ENCODE results near the gene GALNT4.

GALNT4 gene

DNA sequence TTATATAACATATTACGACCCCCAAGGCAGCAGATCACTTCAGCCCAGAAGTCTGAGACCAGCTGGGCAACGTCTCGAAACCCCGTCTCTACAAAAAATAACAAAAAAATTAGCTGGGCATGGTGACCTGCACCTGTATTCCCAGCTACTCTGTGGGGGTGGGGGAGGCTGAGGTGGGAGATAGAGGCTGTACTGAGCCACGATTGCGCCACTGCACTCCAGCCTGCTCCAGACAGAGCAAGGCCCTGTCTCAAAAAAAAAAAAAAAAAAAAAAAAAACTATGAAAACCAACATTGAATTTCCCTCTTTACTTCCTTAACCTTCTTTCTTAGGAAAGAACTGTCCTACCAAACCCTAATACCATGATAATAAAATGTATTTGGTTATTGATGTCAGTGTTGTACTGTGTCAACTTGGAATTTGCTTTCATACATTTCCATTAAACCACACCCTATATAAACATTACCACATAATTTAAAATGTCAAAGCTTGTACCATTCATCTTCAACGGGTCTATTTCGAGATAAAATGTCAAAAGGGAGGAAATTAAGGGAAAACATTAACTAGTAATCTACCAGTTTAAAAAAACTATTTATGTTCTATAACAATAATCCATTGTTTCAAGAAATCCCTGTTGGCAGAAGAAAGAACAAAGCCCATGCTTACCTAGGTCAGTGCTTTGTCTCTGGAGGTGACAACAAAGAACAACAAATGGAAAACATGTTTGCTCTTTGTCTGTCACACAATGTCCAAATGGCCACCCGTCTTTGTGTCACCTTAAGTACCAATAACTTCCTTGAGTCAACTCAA lies 17.4 kb downstream of the GALNT4 start:
- WGBS: 94% methylated on average over 7 of the region's 9 CpGs
- Histone ChIP-seq H3K4me1 (ENCODE audit: insufficient read depth, low read length) (0 out of 2 replicates have a peak, but pooled peaks cover 5% of the 10 kb centered on the region), H3K9ac (ENCODE audit: low read depth, low read length) (no peak overlapping the region), H3K27me3 (ENCODE audit: insufficient read depth, low read length) (no peaks in the 10 kb centered on the region), H3K4me3 (ENCODE audit: low read length) (no peak overlapping the region), H3K36me3 (ENCODE audit: insufficient read depth, low read length) (no peaks in the 10 kb centered on the region), H3K27ac (ENCODE audit: low read depth, low read length) (no peak overlapping the region), H3K9me3 (ENCODE audit: insufficient read depth, low read depth, low read length) (no peaks in the 10 kb centered on the region)

DNA sequence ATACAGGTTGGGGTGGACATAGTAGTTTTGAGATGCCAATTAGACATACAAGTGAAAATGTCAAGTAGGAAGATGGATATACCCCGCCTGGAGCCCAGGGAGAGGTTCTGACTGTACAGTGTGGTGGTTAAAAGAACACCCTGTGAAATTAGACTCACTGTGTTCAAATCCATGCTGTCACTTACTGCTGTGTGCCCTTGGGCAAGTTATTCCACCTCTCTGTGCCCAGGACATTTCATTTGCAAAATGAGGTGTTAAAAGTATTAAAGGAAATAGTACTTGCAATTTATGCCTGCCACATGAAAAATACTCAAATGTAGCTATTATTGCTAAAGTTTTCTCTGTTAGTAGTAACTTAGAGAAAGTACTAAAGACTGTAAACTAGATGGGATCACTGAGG lies 18.5 kb downstream of the GALNT4 start:
- H3K4me3 ChIP-seq (ENCODE audit: low read length): no peak overlapping the region
- H3K27me3 ChIP-seq (ENCODE audit: insufficient read depth, low read length): no peaks in the 10 kb centered on the region
- no peak overlapping the region for H3K9ac ChIP-seq (ENCODE audit: low read depth, low read length)

DNA sequence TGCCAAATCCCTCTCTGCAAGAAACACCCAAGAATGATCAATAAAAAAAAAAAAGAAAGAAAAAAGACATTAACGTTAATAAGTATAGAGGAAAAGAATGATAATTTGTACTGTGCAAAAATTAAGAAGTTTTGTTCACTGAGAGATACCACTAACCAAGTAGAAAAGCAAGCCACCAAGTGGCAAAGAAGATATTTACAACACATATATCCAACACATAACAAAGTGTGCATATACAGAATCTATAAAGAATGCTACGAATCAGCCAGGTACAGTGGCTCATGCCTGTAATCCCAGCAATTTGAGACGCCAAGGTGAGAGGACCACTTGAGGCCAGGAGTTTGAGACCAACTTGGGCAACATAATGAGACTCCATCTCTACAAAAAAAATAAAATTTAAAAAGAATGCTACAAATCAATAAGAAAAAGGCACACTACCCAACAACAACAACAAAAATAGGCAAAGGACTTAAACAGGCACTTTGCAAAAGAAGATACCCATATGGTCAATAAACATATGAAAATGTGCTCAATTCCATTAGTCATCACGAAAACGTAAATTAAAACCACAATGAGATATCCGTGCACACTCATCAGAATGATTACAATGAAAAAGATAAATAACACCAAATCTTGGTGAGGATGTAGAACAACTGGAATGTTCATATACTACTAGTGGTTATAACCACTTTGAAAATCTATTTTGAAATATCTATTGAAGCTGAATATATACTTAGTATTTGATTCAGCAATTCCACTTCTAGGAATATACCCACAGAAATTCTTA lies 19.8 kb downstream of the GALNT4 start:
- Histone ChIP-seq H3K9me3 (ENCODE audit: insufficient read depth, low read depth, low read length) (no peaks in the 10 kb centered on the region), H3K27ac (ENCODE audit: low read depth, low read length) (no peak overlapping the region), H3K27me3 (ENCODE audit: insufficient read depth, low read length) (no peaks in the 10 kb centered on the region), H3K9ac (ENCODE audit: low read depth, low read length) (no peak overlapping the region), H3K4me3 (ENCODE audit: low read length) (no peak overlapping the region), H3K4me1 (ENCODE audit: insufficient read depth, low read length) (0 out of 2 replicates have a peak, but pooled peaks cover 5% of the 10 kb centered on the region), H3K36me3 (ENCODE audit: insufficient read depth, low read length) (no peaks in the 10 kb centered on the region)
- WGBS: 98% methylated on average over 6 of the region's 6 CpGs

More for the DNA sequence above, 18.5 kb downstream of the GALNT4 start:
- WGBS: 0% methylated on average over 1 of the region's 1 CpG
- 0 out of 2 replicates have a peak, but pooled peaks cover 5% of the 10 kb centered on the region for H3K4me1 ChIP-seq (ENCODE audit: insufficient read depth, low read length)
- no peaks in the 10 kb centered on the region for H3K36me3 ChIP-seq (ENCODE audit: insufficient read depth, low read length)
- H3K27ac ChIP-seq (ENCODE audit: low read depth, low read length): no peak overlapping the region
- no peaks in the 10 kb centered on the region for H3K9me3 ChIP-seq (ENCODE audit: insufficient read depth, low read depth, low read length)

DNA sequence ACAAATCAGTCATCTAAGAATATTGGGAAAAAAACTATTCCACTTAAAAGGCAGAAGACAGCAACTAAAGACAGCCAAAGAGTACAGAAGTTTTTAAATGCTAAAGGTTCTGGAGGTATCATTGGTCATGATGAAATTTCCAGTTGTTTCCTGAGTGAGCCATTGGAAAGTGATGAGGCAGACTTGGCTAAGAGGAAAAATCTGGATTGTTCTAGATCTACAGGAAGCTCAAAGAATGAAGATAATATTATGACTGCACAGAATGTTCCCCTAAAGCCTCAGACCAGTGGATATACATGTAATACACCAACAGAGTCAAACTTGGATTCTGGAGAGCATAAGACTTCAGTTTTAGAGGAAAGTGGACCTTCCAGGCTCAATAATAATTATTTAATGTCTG lies 22.8 kb downstream of the GALNT4 start:
- Histone ChIP-seq H3K27ac (ENCODE audit: low read depth, low read length) (no peak overlapping the region), H3K9me3 (ENCODE audit: insufficient read depth, low read depth, low read length) (no peaks in the 10 kb centered on the region), H3K4me1 (ENCODE audit: insufficient read depth, low read length) (peaks cover 4% of the 10 kb centered on the region; the same call in 1 of the 2 replicates), H3K36me3 (ENCODE audit: insufficient read depth, low read length) (no peaks in the 10 kb centered on the region), H3K27me3 (ENCODE audit: insufficient read depth, low read length) (no peaks in the 10 kb centered on the region), H3K9ac (ENCODE audit: low read depth, low read length) (no peak overlapping the region), H3K4me3 (ENCODE audit: low read length) (no peak overlapping the region)

DNA sequence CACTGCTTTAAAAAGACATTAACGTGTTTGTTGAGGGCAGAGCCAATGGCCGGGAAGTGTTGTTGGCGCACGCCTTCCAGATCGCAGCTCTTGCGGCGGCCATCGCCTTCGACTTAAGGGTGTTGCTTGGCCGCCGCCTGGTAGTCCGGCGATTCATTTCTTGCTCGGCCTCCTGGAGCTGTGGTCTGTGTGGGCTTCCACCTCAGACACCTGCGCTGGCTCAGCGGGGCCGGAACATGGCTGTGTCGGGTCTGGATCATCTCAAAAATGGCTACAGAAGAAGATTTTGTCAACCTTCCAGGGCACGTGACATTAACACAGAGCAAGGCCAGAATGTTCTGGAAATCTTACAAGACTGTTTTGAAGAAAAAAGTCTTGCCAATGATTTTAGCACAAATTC lies 24.7 kb downstream of the GALNT4 start:
- Histone ChIP-seq H3K36me3 (ENCODE audit: insufficient read depth, low read length) (no peaks in the 10 kb centered on the region), H3K9me3 (ENCODE audit: insufficient read depth, low read depth, low read length) (no peaks in the 10 kb centered on the region), H3K27ac (ENCODE audit: low read depth, low read length) (no peak overlapping the region), H3K9ac (ENCODE audit: low read depth, low read length) (no peak overlapping the region), H3K27me3 (ENCODE audit: insufficient read depth, low read length) (no peaks in the 10 kb centered on the region), H3K4me3 (ENCODE audit: low read length) (no peak overlapping the region), H3K4me1 (ENCODE audit: insufficient read depth, low read length) (peaks cover 4% of the 10 kb centered on the region; the same call in 1 of the 2 replicates)
- 95% methylated on average over 19 of the region's 19 CpGs for WGBS

DNA sequence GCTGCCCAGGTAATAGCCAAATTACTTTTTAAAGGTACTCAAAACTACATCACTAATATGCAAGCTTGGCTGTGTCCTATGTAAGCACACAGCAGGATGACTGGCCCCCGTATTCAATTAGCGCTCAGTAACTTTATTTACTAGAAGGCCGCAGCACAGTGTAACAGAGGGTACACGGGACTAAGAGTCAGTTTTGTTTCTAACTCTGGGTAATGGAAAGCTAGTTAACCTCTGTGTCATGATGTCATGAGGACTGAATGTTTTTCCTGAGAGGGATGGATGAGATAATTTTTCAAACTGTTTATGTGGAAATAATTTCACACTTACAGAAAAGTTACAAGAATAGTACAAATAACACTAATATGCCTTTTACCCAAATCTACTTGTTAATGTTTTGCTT lies 27.1 kb downstream of the GALNT4 start:
- 93% methylated on average over 4 of the region's 4 CpGs for WGBS
- no peaks in the 10 kb centered on the region for H3K27me3 ChIP-seq (ENCODE audit: insufficient read depth, low read length)
- H3K36me3 ChIP-seq (ENCODE audit: insufficient read depth, low read length): no peaks in the 10 kb centered on the region
- H3K9ac ChIP-seq (ENCODE audit: low read depth, low read length): no peak overlapping the region
- no peaks in the 10 kb centered on the region for H3K9me3 ChIP-seq (ENCODE audit: insufficient read depth, low read depth, low read length)
- H3K4me1 ChIP-seq (ENCODE audit: insufficient read depth, low read length): peaks cover 4% of the 10 kb centered on the region; the same call in 1 of the 2 replicates
- H3K4me3 ChIP-seq (ENCODE audit: low read length): no peak overlapping the region
- no peak overlapping the region for H3K27ac ChIP-seq (ENCODE audit: low read depth, low read length)

DNA sequence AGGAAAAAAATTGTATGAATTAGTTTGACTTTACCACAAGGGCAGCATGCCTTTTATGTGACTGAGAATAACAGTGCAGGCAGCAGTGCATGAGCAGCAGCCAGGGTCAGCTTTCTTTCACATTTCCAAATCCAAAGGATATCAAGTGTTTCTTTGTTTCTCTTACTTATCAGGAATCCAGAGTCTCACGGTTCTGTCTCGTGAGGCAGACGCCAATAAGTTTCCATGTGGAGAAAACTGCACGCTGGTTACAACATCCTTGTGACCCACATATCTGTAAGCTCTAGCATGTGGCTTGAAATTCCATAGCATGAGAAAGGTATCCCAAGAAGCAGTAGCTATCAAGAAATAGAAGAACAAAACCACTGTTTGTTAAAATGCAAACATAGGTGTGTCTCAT lies 27.6 kb downstream of the GALNT4 start:
- Histone ChIP-seq H3K36me3 (ENCODE audit: insufficient read depth, low read length) (no peaks in the 10 kb centered on the region), H3K4me3 (ENCODE audit: low read length) (no peak overlapping the region), H3K27me3 (ENCODE audit: insufficient read depth, low read length) (no peaks in the 10 kb centered on the region), H3K27ac (ENCODE audit: low read depth, low read length) (no peak overlapping the region), H3K9me3 (ENCODE audit: insufficient read depth, low read depth, low read length) (no peaks in the 10 kb centered on the region), H3K4me1 (ENCODE audit: insufficient read depth, low read length) (peaks cover 4% of the 10 kb centered on the region; the same call in 1 of the 2 replicates), H3K9ac (ENCODE audit: low read depth, low read length) (no peak overlapping the region)
- WGBS: 95% methylated on average over 4 of the region's 4 CpGs

DNA sequence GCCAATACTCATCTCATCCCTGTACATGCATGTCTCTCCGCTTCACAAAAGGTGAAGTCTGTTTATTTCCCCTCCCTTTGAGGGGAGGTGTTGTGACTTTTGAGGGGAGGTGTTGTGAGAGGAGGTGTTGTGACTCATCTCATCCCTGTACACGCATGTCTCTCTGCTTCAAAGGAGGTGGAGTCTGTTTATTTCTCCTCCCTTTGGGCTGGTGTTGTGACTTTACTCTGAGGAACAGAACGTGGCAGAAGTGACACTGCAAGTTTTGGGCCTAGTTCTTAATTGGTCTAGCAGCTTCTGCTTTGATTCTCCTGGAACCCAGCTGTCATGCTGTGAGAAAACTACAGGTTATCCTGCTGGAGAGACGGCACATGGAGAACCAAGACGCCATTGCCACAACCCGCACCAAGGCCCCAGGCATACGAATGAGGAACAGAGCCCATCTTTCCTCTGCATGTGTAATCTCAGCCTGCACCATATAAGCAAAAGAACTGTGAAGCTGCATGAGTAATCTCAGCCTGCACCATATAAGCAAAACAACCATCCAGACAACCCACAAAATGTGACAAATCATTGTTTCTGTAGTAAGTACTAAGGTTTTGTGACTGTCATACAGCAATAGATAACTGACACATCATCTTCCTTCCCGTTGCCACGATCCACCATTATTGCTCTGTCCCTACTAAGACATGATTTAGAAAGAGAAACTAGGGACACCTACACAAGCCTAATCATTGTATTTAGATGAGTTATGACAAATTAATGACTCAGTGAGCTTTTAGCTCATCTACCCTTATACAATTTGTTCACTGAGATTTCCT lies 30.0 kb downstream of the GALNT4 start:
- no peak overlapping the region for H3K9ac ChIP-seq (ENCODE audit: low read depth, low read length)
- WGBS: 97% methylated on average over 9 of the region's 9 CpGs
- H3K36me3 ChIP-seq (ENCODE audit: insufficient read depth, low read length): no peaks in the 10 kb centered on the region
- H3K4me1 ChIP-seq (ENCODE audit: insufficient read depth, low read length): peaks cover 4% of the 10 kb centered on the region; the same call in 1 of the 2 replicates
- H3K9me3 ChIP-seq (ENCODE audit: insufficient read depth, low read depth, low read length): no peaks in the 10 kb centered on the region
- no peak overlapping the region for H3K4me3 ChIP-seq (ENCODE audit: low read length)
- no peak overlapping the region for H3K27ac ChIP-seq (ENCODE audit: low read depth, low read length)
- no peaks in the 10 kb centered on the region for H3K27me3 ChIP-seq (ENCODE audit: insufficient read depth, low read length)

DNA sequence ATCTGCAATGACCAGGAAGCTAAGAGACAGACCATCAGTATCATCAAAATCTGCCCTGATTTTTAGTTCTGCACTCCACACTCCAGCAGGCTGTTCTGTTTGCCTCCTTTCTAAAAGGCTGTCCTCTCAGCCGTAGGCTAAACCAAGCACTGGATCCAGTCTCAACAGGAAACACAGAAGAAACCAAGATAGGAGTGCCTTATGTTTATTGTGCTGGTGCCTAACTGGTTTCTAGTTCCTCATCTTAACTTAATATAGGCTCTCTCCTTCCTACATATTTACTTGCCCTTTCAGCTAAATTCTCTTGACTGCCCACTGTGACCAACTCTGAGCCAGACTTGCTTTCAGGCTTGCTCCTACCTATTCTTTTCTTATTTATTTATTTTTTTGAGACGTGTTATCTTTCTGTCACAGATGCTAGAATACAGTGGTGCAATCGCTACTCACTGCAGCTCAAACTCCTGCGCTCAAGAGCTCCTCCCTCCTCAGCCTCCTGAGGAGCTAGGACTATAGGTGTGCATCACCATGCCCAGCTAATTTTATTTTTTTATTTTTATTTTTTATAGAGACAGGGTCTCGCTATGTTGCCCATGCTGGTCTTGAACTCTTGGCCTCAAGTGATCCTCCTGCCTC lies 30.8 kb downstream of the GALNT4 start:
- no peaks in the 10 kb centered on the region; the same call in 1 of the 2 replicates for H3K36me3 ChIP-seq (ENCODE audit: insufficient read depth, low read length)
- 95% methylated on average over 5 of the region's 5 CpGs for WGBS
- no peak overlapping the region for H3K4me3 ChIP-seq (ENCODE audit: low read length)
- no peak overlapping the region for H3K9ac ChIP-seq (ENCODE audit: low read depth, low read length)
- no peaks in the 10 kb centered on the region for H3K27me3 ChIP-seq (ENCODE audit: insufficient read depth, low read length)
- no peak overlapping the region for H3K27ac ChIP-seq (ENCODE audit: low read depth, low read length)
- no peaks in the 10 kb centered on the region for H3K9me3 ChIP-seq (ENCODE audit: insufficient read depth, low read depth, low read length)
- H3K4me1 ChIP-seq (ENCODE audit: insufficient read depth, low read length): peaks cover 4% of the 10 kb centered on the region; the same call in 1 of the 2 replicates

DNA sequence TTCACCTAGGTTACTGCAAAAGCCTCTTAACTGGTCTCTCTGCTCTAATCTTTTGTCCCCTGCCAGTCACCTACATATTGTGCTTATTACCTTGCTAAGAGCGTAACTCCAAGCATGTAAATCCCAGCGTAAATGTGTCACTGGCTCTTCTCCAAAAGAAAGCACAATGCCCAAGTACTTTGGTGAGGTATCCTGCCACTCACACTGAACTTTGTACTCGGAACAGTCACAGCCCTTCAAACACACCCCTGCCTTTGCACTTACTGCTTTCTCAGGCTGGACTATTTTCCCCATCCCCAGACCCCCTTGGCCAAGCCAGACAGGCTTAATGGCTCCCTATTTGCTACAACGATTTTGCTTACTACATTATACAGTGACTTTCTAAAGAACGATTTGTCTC lies 31.7 kb downstream of the GALNT4 start:
- no peaks in the 10 kb centered on the region; the same call in 1 of the 2 replicates for H3K36me3 ChIP-seq (ENCODE audit: insufficient read depth, low read length)
- 71% methylated on average over 5 of the region's 5 CpGs for WGBS
- no peak overlapping the region for H3K4me3 ChIP-seq (ENCODE audit: low read length)
- peaks cover 4% of the 10 kb centered on the region; the same call in 1 of the 2 replicates for H3K4me1 ChIP-seq (ENCODE audit: insufficient read depth, low read length)
- H3K9ac ChIP-seq (ENCODE audit: low read depth, low read length): no peak overlapping the region
- no peaks in the 10 kb centered on the region for H3K27me3 ChIP-seq (ENCODE audit: insufficient read depth, low read length)
- H3K9me3 ChIP-seq (ENCODE audit: insufficient read depth, low read depth, low read length): no peaks in the 10 kb centered on the region
- H3K27ac ChIP-seq (ENCODE audit: low read depth, low read length): no peak overlapping the region

Measured in HUES64 (cell line).